Right lobe of liver (tissue), 4 donors: ENCODE data around the gene ZNF799.
"Not testable (repeated sequence)": the region's sequence is repeated elsewhere in the genome, so short reads cannot be mapped to it uniquely, and the experiment has no call there.

Experiments
- CTCF ChIP-seq, 4 donors: fragments of 200-600 bp in 3 of 4; fragments of 450-650 bp in 1 of 4; IDR thresholded peaks; one replicate each; pipeline versions ENCODE4 v1.5.1 to v1.8.0; 2016 to 2022; ENCODE audit warnings: antibody characterized with exemption in 4 of 4, mild to moderate bottlenecking in 2 of 4
- POLR2A ChIP-seq: fragments of 450-650 bp; IDR thresholded peaks from one replicate; pipeline ENCODE4 v1.6.1; 2017; ENCODE audit warnings: antibody characterized with exemption, mild to moderate bottlenecking
- donor health status: DM: no; HTN: no; CAD: no.
- donor health status: DM: no; HTN: no; CAD: no.
- donor health status: DM: no; HTN: yes; CAD: no.

GRCh38 chr19:12362236-12362635 lies 38.8 kb downstream of the ZNF799 start:
- TF ChIP-seq CTCF (IDR thresholded peaks at IDR 0.05); POLR2A: not testable (repeated sequence)
